Small intestine (tissue), 7 donors: ENCODE results near the gene NKAP. TPM values are rescaled to one million over a fixed set of nuclear protein-coding genes. Genes with fewer than 3 reads are reported as not detected.
"Not testable (repeated sequence)": the region's sequence is repeated elsewhere in the genome, so short reads cannot be mapped to it uniquely, and the experiment has no call there.

Experiments
- DNase-seq, 2 donors: peaks; one replicate each; pipeline versions ENCODE4 v3.0.0 to v3.0.0-alpha.2; 2013
- FAIRE-seq: peaks from 2 replicates; lab custom pipeline; 2012; peaks lifted over from hg19 to GRCh38; lab: Jason Lieb, UNC
- H3K27ac ChIP-seq, 3 donors: one replicate each; pipeline ENCODE4 v1.5.1; 2013; ENCODE audit warnings: low read length in 2 of 3, mild to moderate bottlenecking in 2 of 3, control low read depth in 1 of 3, inconsistent platforms in 1 of 3, low read depth in 1 of 3, moderate library complexity in 1 of 3
- H3K27me3 ChIP-seq, 3 donors: one replicate each; pipeline ENCODE4 v1.6.1; 2013; ENCODE audit warnings: low read length in 3 of 3, inconsistent platforms in 1 of 3; ENCODE audit not compliant: control insufficient read depth in 3 of 3, insufficient read depth in 3 of 3
- H3K36me3 ChIP-seq, 3 donors: one replicate each; pipeline ENCODE4 v1.6.1; 2013; ENCODE audit warnings: low read length in 3 of 3, inconsistent platforms in 1 of 3, low read depth in 1 of 3, mild to moderate bottlenecking in 1 of 3, moderate library complexity in 1 of 3; ENCODE audit not compliant: control insufficient read depth in 3 of 3, insufficient read depth in 2 of 3
- H3K4me1 ChIP-seq, 3 donors: one replicate each; pipeline ENCODE4 v1.6.1; 2013; ENCODE audit warnings: low read length in 2 of 3, inconsistent platforms in 1 of 3, low read depth in 1 of 3, mild to moderate bottlenecking in 1 of 3, moderate library complexity in 1 of 3; ENCODE audit not compliant: control insufficient read depth in 3 of 3, insufficient read depth in 2 of 3
- H3K4me3 ChIP-seq, 3 donors: one replicate each; pipeline ENCODE4 v1.5.1; 2013; ENCODE audit warnings: low read length in 3 of 3, control low read depth in 1 of 3, inconsistent platforms in 1 of 3, low read depth in 1 of 3, mild to moderate bottlenecking in 1 of 3, moderate library complexity in 1 of 3
- H3K9me3 ChIP-seq, 2 donors: one replicate each; pipeline ENCODE4 v1.6.1; 2013; ENCODE audit warnings: low read depth in 1 of 2, low read length in 1 of 2; ENCODE audit not compliant: control insufficient read depth in 2 of 2, insufficient read depth in 1 of 2
- WGBS, 3 donors: extraction: QIAGEN DNeasy Blood & Tissue Kit; methylation state at CpG; one replicate each; pipeline ENCODE4 v1.1.7; 2013; 5-methylcytosine and 5-hydroxymethylcytosine counted together
- polyA plus RNA-seq, 4 donors: library from polyadenylated mRNA; stranded (reverse) in 3 of 4; unstranded in 1 of 4; fragments of 200-250 nt in 3 of 4; fragments of 120-200 nt in 1 of 4; gene quantifications; one replicate each; pipeline versions ENCODE4 v1.2.1 to v1.2.3, GENCODE V29; 2013
- donor health status: healthy with polysubstance abuse.
- donor health status: control.
- donor health status: control.
- donor health status: Bipolar disorder and iron deficiency.
- donor health status: healthy.

NKAP gene
- polyA plus RNA-seq, 4 donors: 4.9 to 9.2 (median 5.0) TPM

DNA sequence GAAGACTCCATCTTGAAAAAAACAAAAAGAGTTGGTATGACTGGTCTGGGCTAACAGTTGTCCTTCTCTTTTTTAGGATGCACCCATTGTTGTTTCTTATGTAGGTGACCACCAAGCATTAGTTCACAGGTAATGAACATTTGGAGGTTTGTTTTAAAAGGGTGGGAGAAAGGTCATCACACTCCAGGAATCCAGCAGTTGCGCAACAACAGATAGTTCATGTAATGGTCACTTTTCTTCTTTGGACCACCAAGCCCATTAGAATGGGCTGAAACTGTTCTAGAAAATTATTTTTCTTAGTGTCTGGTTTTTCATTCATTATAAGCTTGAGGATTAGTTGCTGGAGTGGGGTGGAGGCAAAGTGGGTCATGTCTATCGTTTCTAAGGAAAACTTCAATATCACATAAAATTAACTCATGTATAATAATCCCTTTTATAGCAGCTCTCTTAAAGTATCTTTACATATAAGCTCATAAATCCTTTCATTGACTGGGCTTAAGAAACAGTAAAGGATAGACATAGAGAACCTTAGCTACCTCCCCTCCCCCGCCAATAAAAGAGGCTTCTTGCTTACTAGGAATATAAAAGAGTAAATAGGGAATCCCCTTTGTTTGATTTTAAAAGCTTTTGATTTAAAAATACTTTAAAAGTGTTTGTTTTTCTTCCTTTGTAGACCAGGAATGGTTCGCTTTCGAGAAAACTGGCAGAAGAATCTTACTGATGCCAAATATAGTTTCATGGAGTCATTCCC, 23.5 kb downstream of the NKAP start:
- Histone ChIP-seq H3K36me3 (no peaks in the 10 kb centered on the region), H3K9me3 (no peaks in the 10 kb centered on the region), H3K27ac (no peak overlapping the region), H3K4me3 (no peak overlapping the region), H3K27me3 (no peaks in the 10 kb centered on the region), H3K4me1 (no peaks in the 10 kb centered on the region)
- FAIRE-seq (no peak), DNase-seq (no peak)
- WGBS, 3 donors: 78 to 99% (median 88%) methylated on average over 5 of the region's 5 CpGs

GRCh38 chrX:119917877-119918276, 25.7 kb downstream of the NKAP start:
- Histone ChIP-seq H3K36me3 (no peaks in the 10 kb centered on the region), H3K4me1 (no peaks in the 10 kb centered on the region), H3K27me3 (no peaks in the 10 kb centered on the region), H3K27ac (no peak overlapping the region), H3K4me3 (no peak overlapping the region), H3K9me3 (no peaks in the 10 kb centered on the region)
- DNase-seq: no peak
- FAIRE-seq: no peak
- 81 to 94% (median 91%) methylated on average over 2 of the region's 2 CpGs for WGBS, 3 donors

DNA sequence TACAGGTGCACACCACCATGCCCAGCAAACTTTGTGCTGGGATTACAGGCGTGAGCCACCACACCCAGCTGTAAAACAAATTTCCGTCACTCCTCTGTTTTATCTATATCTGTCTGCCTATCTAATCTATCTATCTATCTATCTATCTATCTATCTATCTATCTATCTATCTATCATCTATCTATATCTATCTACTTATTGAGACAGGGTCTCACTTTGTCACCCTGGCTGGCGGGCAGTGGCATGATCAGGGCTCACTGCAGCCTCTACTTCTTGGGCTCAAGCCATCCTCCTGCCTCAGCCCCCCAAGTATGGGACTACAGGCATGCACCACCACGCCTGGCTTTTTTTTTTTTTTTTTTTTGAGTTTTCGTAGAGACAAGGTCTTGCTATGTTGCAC, 27.2 kb downstream of the NKAP start:
- FAIRE-seq: no peak
- Histone ChIP-seq H3K27me3 (no peaks in the 10 kb centered on the region), H3K4me1 (no peaks in the 10 kb centered on the region), H3K36me3 (no peaks in the 10 kb centered on the region), H3K27ac (no peak overlapping the region), H3K9me3 (no peaks in the 10 kb centered on the region), H3K4me3 (no peak overlapping the region)
- no peak for DNase-seq
- WGBS, 3 donors: 59 to 85% (median 60%) methylated on average over 4 to 5 of the region's 5 CpGs

- no peak overlapping the region for H3K27ac ChIP-seq
- no peaks in the 10 kb centered on the region for H3K4me1 ChIP-seq
- WGBS, 3 donors: 54 to 86% (median 65%) methylated on average over 1 of the region's 1 CpG
- DNase-seq (no peak), FAIRE-seq (no peak)
- H3K4me3 ChIP-seq: no peak overlapping the region
- no peaks in the 10 kb centered on the region for H3K9me3 ChIP-seq
- H3K27me3 ChIP-seq: no peaks in the 10 kb centered on the region
- no peaks in the 10 kb centered on the region for H3K36me3 ChIP-seq
These were observed 42.6 kb downstream of the NKAP start for GRCh38 chrX:119900976-119901375.

GRCh38 chrX:119899125-119899524, 44.4 kb downstream of the NKAP start:
- WGBS, 3 donors: 9 to 21% (median 15%) methylated on average over 2 of the region's 2 CpGs
- Histone ChIP-seq H3K27ac (peak overlapping the region in 1 of 3 donors; percentile 21), H3K4me3 (no peak overlapping the region), H3K36me3 (no peaks in the 10 kb centered on the region), H3K27me3 (no peaks in the 10 kb centered on the region), H3K4me1 (no peaks in the 10 kb centered on the region), H3K9me3 (no peaks in the 10 kb centered on the region)
- FAIRE-seq (no peak), DNase-seq (peak; percentile 9 to 20)

GRCh38 chrX:119895843-119896326, 47.7 kb downstream of the NKAP start, which contains the start of gene AKAP14:
AKAP14 (plus strand) TSS chrX:119895893; CDS start chrX:119903224, 7,331 bp downstream.
- no peak for DNase-seq
- Histone ChIP-seq H3K9me3 (no peaks in the 10 kb centered on the region), H3K27ac (no peak within 1 kb of the TSS), H3K4me3 (no peak within 1 kb of the TSS), H3K36me3 (no peaks in the 10 kb centered on the region), H3K4me1 (no peaks in the 10 kb centered on the region), H3K27me3 (no peaks in the 10 kb centered on the region)
- FAIRE-seq: no peak
- 68 to 88% (median 72%) methylated on average over 4 of the region's 4 CpGs for WGBS, 3 donors

GRCh38 chrX:119891961-119892692, 51.4 kb downstream of the NKAP start:
- WGBS, 3 donors: 70 to 88% (median 84%) methylated on average over 15 to 16 of the region's 16 CpGs
- not testable (repeated sequence) for H3K9me3 ChIP-seq, H3K27me3 ChIP-seq, FAIRE-seq, H3K4me1 ChIP-seq, H3K4me3 ChIP-seq, H3K27ac ChIP-seq, H3K36me3 ChIP-seq, DNase-seq

- not testable (repeated sequence) for FAIRE-seq, H3K4me1 ChIP-seq, DNase-seq, H3K27ac ChIP-seq, H3K36me3 ChIP-seq, H3K9me3 ChIP-seq, H3K4me3 ChIP-seq, H3K27me3 ChIP-seq
- WGBS, 3 donors: 91 to 95% (median 93%) methylated on average over 13 to 35 of the region's 36 CpGs
These were observed 52.9 kb downstream of the NKAP start for GRCh38 chrX:119890626-119891025.
